ENCODE measurements around the gene TNFSF11. TPM values are rescaled to one million over a fixed set of nuclear protein-coding genes. Genes with fewer than 3 reads are reported as not detected.

TNFSF11 gene
- total RNA-seq, 1 experiment from 2014 or later: 3.5 TPM

- Histone ChIP-seq H2BK12ac (ENCODE audit: insufficient read length, low read depth, low read length) (no peak overlapping the region), H3K27ac (ENCODE audit: insufficient read length, low read depth, low read length) (no peak overlapping the region), H3K79me2 (ENCODE audit: insufficient read depth, low read length) (no peaks in the 10 kb centered on the region), H3K56ac (ENCODE audit: insufficient read length, low read depth, low read length) (no peak overlapping the region), H2BK120ac (ENCODE audit: low read depth, low read length, poor library complexity, severe bottlenecking) (no peak overlapping the region), H2AK5ac (ENCODE audit: insufficient read length, low read length) (no peak overlapping the region), H4K20me1 (ENCODE audit: control insufficient read depth, insufficient read depth, insufficient read length) (no peaks in the 10 kb centered on the region), H3K4me2 (ENCODE audit: insufficient read depth, insufficient read length, low read length) (no peak overlapping the region), H2BK15ac (ENCODE audit: low read depth, low read length) (no peak overlapping the region), H3K23ac (ENCODE audit: insufficient read length, low read depth, low read length) (no peak overlapping the region), H2BK20ac (ENCODE audit: low read depth, low read length, poor library complexity, severe bottlenecking) (no peak overlapping the region), H3K27me3 (ENCODE audit: insufficient read depth, low read length) (no peaks in the 10 kb centered on the region), H2AFZ (ENCODE audit: low read length) (no peak overlapping the region), H2BK5ac (ENCODE audit: insufficient read length, low read length) (no peak overlapping the region), H3K4ac (ENCODE audit: low read depth, low read length) (no peak overlapping the region), H3K9me3 (ENCODE audit: control insufficient read depth, low read depth, low read length) (no peaks in the 10 kb centered on the region), H3T11ph (ENCODE audit: low read length) (no peak overlapping the region), H3K79me1 (ENCODE audit: insufficient read depth, low read depth, low read length, poor library complexity, severe bottlenecking) (no peaks in the 10 kb centered on the region), H3K14ac (ENCODE audit: insufficient read depth, low read length) (no peak overlapping the region), H3K23me2 (ENCODE audit: insufficient read length, low read depth, low read length, poor library complexity, severe bottlenecking) (no peaks in the 10 kb centered on the region), H4K8ac (replicated peaks; ENCODE audit: insufficient read length, low read depth, low read length) (no peak overlapping the region), H3K9ac (ENCODE audit: extremely low read depth, insufficient read length, low read length) (no peak overlapping the region), H3K18ac (ENCODE audit: insufficient read length, low read depth, low read length) (no peak overlapping the region), H4K5ac (ENCODE audit: insufficient read length, low read depth, low read length) (no peak overlapping the region), H3K4me1 (ENCODE audit: insufficient read depth, low read length) (no peaks in the 10 kb centered on the region; the same call in 1 of the 2 replicates), H4K91ac (ENCODE audit: insufficient read length, low read depth, low read length) (no peak overlapping the region)
- Mint-ChIP-seq H3K36me3 (ENCODE audit: insufficient read depth in 1 of 3, low read depth in 3 of 3) (peaks cover 9 to 12% (median 10%) of the 10 kb centered on the region in 3 experiments; a peak in 5 of 7 replicates), H3K9me3 (no peaks in the 10 kb centered on the region), H3K4me1 (peaks cover 17 to 26% of the 10 kb centered on the region in 2 experiments), H3K27ac (no peak overlapping the region; a peak in 2 of 7 replicates), H3K4me3 (no peak overlapping the region), H3K27me3 (ENCODE audit: low read depth) (no peaks in the 10 kb centered on the region; the same call in 1 of the 2 replicates)
- TF ChIP-seq CTCF (conservative IDR thresholded peaks at IDR 0.05): no peak
- no CpG with 5 or more reads among the region's 1 CpG for WGBS (ENCODE audit: extremely low coverage, insufficient read length, low lambda C conversion rate)
- no peak for DNase-seq
Observed at GRCh38 chr13:42600943-42601342, 27.0 kb downstream of the TNFSF11 start.
